GM10248 (cell line): ENCODE measurements around the gene OR6F1.
A peak's percentile ranks its signal among the peaks of the same experiment; 100 is the strongest.

Source experiments
- CTCF ChIA-PET: fragments of 300-600 bp; sonication (Branson Sonifier 250); formaldehyde crosslinking; extraction: SDS; loops from one replicate; lab custom pipeline; 2021; ENCODE audit warnings: antibody characterized with exemption; lab: Yijun Ruan, JAX
- POLR2A ChIA-PET: fragments of 350-650 bp; sonication (Branson Sonifier 250); formaldehyde crosslinking; extraction: SDS; loops from one replicate; lab custom pipeline; 2020; ENCODE audit warnings: antibody characterized with exemption; lab: Yijun Ruan, JAX
- DNase-seq: peaks from one replicate; pipeline ENCODE4 v3.0.0; 2012; ENCODE audit errors: extremely low spot score
- CTCF ChIP-seq: IDR thresholded peaks from 2 replicates; pipeline ENCODE4 v1.5.1; 2012; ENCODE audit warnings: mild to moderate bottlenecking, low read depth; ENCODE audit errors: extremely low read depth, missing control alignments, control extremely low read depth

Gene OR6F1

GRCh38 chr1:247681288-247681897 lies 35.1 kb downstream of the OR6F1 start:
- POLR2A ChIA-PET: no interaction called here
- peak; percentile 82 for TF ChIP-seq CTCF
- DNase-seq: peak; percentile 31
- CTCF ChIA-PET: interaction anchor here (1.6 to 1.8 kb wide), 2 partner anchors 10 to 12 kb away, joined by 4 to 6 read pairs; no protein-coding TSS in a partner anchor

GRCh38 chr1:247680171-247680570 lies 36.3 kb downstream of the OR6F1 start:
- ChIA-PET POLR2A (no interaction called here), CTCF (interaction anchor here (1.6 to 1.8 kb wide), 2 partner anchors 9 to 14 kb away, joined by 4 to 6 read pairs; no protein-coding TSS in a partner anchor)
- DNase-seq: no peak
- no peak for TF ChIP-seq CTCF

GRCh38 chr1:247679639-247680038 lies 36.8 kb downstream of the OR6F1 start, which contains the start of gene OR13G1:
TSS of gene OR13G1 (minus strand) at chr1:247679739. CDS start at chr1:247673041, 6,698 bp downstream.
- ChIA-PET POLR2A (no interaction called here), CTCF (interaction anchor here (1.6 kb wide), 1 partner anchor 8 kb away, joined by 4 read pairs; no protein-coding TSS in a partner anchor)
- no peak for DNase-seq
- TF ChIP-seq CTCF: no peak

GRCh38 chr1:247669225-247669624 lies 47.2 kb downstream of the OR6F1 start:
- ChIA-PET POLR2A (no interaction called here), CTCF (no interaction called here)
- DNase-seq: no peak
- no peak for TF ChIP-seq CTCF
